GM13976 (cell line): ENCODE measurements around the gene KRT8.

Experiments used
- DNase-seq: peaks from one replicate; pipeline ENCODE4 v3.0.0; 2012; ENCODE audit warnings: low spot score
- in situ Hi-C: fragments of 300-500 bp; cut with MboI; formaldehyde crosslinking; loops from one replicate; pipeline ENCODE4 v1.12.0; 2022; ENCODE audit warnings: low sequenced_read_pairs, mixed read lengths, inconsistent platforms; ENCODE audit not compliant: unreplicated experiment
- TF ChIP-seq, protein P1 (sequence below): IDR thresholded peaks from 2 replicates; pipeline ENCODE4 v1.5.1; 2012; ENCODE audit warnings: borderline replicate concordance, mild to moderate bottlenecking; ENCODE audit not compliant: insufficient read depth; ENCODE audit errors: extremely low read depth, missing control alignments, control extremely low read depth

The KRT8 gene

DNA sequence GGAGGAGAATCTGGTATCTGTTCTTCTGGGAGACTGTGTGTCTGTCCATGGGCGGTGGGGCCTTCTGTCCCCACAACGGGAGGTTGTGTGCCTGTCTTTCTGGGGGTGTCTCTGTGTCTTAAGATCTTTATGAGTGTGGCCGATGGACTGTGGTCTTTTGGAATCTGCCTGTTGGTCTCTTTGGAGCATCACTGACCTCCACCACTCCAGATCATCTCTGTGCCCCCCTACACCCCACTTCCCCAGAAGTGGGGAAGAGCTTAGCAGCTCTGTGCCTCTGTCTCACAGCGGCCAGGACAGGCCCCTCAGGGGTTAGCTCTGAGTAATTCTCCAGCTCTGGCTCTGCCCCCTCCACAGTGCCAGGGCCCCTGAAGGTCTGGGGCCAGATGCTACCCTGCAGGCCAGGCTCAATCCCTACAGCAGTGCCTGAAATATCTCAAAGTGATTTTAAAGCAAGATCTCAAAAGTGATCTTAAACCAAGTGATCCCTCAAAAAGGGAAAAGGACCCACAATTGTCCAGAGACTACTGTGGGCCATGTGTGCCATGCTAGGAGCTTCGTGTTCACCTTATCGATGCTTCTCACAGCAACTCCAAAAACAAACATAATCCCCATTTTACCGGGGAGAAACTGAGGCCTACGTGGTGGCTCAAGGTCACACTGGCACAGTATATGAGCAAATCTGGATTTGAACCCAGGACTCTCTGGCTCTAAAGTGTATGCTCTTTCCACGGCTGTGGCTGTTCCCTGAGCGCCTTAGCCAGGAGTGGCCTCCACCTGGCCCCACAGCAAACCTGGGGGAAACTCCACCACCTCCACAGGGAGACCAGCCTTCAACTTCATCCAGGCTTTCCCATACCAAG is 30.1 kb downstream of the KRT8 start:
- in situ Hi-C loops = loop anchor here (10.0 kb wide), 2 partner anchors 290 to 490 kb away; partner anchors contain the start of gene KRT84
- no peak for DNase-seq
- TF ChIP-seq, protein P1, sequence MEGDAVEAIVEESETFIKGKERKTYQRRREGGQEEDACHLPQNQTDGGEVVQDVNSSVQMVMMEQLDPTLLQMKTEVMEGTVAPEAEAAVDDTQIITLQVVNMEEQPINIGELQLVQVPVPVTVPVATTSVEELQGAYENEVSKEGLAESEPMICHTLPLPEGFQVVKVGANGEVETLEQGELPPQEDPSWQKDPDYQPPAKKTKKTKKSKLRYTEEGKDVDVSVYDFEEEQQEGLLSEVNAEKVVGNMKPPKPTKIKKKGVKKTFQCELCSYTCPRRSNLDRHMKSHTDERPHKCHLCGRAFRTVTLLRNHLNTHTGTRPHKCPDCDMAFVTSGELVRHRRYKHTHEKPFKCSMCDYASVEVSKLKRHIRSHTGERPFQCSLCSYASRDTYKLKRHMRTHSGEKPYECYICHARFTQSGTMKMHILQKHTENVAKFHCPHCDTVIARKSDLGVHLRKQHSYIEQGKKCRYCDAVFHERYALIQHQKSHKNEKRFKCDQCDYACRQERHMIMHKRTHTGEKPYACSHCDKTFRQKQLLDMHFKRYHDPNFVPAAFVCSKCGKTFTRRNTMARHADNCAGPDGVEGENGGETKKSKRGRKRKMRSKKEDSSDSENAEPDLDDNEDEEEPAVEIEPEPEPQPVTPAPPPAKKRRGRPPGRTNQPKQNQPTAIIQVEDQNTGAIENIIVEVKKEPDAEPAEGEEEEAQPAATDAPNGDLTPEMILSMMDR = no peak

DNA sequence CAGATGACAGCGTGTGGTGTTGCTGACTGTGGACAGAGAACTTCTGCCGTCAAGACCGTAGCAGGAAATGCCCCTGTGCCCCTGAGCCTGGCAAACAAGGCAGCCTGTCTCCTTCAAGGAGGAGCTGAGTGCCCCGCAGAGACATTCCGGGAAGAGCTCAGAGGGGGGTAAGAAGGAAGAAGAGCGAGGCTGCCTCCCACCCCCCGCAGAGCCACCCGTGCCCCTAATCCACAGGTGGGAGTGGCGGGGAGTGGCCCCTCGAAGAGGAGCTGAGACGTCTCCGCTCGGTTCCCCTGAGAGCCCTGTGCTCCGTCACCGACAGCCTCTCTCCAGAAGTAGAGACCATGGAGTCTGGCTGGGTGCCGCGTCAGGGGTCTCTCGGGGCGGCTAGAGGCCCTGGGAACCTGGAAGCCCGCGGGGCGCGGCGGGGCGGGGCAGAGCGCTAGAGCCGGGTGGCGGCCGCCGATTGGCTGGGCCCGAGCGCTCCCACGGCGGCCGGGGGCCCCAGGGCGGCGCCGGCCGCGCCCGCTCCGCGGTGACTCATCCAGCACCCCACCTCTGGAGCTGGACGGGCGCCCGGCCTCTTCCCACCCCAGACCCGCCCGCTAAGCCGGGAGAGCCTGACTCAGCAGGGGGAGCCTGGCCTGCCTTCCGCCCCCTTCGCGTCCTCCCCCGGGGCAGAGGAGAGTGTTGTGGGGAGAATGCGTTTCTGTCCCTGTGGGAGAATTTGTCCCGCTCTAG is 30.9 kb downstream of the KRT8 start:
- TF ChIP-seq, protein P1 = no peak
- in situ Hi-C loops = loop anchor here (10.0 kb wide), 2 partner anchors 289 to 489 kb away; partner anchors contain the start of gene KRT84
- no peak for DNase-seq

DNA sequence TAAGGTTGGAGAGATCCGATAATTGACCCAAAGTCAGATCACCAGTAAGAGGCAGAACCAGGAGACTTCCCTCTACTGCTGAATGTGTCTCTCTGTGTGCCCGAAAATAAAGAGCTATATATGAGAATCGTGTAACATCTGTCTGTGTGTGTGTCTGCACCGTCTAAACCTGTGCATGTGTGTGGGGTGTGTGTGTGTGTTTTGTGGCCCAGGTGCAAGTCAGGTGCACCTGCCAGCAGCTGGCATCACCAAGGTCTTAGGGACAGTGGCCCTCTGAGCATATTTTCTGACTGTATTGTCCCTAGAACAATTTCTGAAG is 31.4 kb downstream of the KRT8 start:
- TF ChIP-seq, protein P1 = no peak
- no peak for DNase-seq
- in situ Hi-C loops = loop anchor here (10.0 kb wide), 2 partner anchors 289 to 489 kb away; partner anchors contain the start of gene KRT84

DNA sequence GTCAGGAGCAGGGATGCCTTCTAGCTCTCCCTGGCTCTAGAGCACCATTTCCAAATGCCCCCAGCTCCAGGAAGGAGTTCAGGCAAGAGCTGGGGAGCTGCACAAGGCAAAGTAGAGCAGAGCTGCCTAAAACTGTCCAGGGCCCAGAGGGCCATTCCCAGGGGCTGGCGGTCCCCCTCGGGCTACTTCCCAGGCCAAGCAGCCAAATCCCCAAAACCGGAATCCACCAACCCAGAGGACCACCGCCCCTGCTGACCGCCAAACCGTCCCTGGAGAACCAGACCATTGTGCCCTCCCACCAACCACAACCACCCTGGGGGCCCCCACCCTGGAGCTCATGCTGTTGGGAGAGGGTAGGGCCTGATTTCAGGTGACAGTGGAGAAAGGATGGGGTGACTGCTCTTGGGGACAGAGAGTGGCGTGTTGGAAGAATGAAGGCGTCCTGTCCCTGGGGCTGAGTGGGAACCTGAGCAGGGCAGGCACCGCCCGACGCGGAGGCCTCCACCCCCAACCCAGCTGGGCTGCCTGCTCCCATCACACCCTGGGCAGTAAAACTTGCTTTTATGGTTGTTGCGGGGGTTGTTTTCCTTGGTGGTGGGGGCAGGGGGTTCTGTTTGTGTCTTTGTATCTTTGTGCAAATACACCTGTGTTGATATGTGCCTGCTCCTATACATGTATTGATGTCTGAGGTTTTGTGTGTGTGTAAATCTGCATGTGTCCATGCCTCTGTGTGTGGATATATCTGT is 32.1 kb downstream of the KRT8 start:
- in situ Hi-C loops = loop anchor here (10.0 kb wide), 2 partner anchors 288 to 488 kb away; partner anchors contain the start of gene KRT84
- DNase-seq = no peak
- TF ChIP-seq, protein P1 = no peak

DNA sequence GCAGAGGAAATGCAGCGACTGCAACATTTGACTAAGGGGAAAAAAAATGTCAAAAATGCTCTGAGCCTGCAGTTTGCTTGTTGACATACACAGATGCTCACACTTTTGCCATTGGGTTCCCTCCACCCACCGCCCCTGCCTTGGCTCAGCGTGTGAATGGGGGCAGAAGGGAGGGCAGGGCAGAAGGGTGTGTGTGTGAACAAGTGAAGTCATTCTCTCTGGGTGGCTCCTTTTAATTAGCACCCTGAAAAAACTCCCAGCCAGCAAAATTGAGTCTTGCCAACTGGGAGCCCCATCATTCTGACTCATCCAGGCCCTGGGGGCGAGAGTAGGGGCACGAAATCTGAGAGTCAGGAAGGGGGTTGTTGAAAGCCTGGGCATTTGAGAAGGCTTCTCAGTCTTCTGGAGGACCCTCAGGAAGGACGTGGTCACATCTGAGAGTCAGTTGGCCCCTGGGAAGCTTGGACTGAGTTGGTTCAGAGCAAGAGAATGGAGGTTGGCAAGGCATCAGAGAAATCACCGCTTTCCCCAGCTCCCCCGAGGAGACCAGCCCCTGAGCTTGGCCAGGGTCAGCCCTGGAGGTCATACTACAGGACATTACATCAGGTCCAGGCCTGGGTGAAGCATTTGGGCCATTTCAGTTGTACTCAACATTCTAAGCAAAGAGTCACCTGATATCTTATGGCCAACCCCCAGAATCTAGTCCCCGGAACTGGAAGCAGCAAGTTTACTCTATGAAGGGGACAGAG is 33.4 kb downstream of the KRT8 start:
- no peak for DNase-seq
- in situ Hi-C loops = loop anchor here (10.0 kb wide), 2 partner anchors 287 to 487 kb away; partner anchors contain the start of gene KRT84
- TF ChIP-seq, protein P1 = no peak
